Hypothalamus (tissue), 51 donors: ENCODE results near the gene CACNB2.

Experiments used
- DNase-seq, 51 donors: peaks; one replicate each; lab custom pipeline; 2025; lab: John Stamatoyannopoulos, UW

The CACNB2 gene

DNA sequence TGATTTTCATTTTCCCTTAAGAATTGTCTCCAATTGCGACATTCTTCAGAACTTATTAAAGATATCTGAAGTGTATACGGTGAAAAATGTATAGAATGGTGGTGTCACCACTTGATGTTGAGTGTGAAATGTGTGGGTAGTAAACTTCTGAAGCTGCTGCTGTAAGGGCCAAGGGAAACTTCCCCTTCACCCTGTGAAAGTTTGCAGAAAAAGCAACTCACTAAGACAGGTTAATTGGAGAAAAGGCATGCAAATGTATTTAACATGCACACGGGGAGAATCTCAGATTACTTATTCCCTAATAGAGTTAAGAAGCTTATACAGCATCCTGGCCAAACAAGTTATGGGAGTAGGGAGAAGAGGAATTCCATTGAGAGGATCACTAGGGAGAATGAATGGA is 338.1 kb downstream of the CACNB2 start:
- no peak for DNase-seq

DNA sequence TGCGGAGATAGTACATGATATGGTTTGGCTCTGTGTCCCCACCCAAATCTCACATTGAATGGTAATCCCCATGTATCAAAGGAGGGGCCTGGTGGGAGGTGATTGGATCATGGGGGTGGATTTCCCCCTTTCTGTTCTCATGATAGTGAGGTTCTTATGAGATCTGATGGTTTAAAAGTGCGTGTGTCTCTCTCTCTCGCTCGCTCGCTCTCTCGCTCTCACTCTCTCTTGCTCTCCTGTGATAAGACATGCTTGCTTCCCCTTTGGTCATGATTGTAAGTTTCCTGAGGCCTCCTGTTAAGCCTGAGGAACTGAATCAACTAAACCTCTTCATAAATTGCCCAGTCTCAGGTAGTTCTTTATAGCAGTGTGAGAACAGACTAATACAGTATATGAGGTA is 339.3 kb downstream of the CACNB2 start:
- no peak for DNase-seq

DNA sequence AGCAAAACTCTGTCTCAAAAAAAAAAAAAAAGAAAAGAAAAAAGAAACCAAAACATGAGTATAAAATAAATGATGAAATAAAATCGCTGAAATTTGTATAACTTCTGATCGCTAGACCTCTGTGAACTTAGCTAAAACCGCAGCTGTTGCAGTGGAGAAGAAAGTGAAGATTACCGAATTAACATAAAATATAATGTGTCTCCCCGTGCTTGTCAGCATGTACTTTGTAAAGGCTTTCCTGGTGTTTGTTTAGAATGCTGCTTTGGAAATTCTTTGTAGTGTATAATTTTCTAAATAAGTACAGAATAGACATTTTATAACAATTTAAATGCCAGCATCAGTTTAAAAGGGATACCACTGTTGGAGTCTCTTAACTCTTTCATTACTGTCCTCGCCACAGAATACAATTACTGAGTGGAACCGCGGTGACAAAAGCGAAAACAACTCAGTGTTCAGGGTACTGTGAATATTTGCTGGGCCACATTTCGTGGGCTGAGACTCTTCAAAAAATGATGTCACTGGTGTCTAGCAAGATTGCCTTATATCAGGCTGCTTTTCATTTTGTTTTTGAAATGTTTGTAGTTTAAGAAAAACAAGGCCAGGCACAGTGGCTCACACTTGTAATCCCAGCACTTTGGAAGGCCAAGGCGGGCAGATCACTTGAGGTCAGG is 343.4 kb downstream of the CACNB2 start:
- DNase-seq, result no peak

DNA sequence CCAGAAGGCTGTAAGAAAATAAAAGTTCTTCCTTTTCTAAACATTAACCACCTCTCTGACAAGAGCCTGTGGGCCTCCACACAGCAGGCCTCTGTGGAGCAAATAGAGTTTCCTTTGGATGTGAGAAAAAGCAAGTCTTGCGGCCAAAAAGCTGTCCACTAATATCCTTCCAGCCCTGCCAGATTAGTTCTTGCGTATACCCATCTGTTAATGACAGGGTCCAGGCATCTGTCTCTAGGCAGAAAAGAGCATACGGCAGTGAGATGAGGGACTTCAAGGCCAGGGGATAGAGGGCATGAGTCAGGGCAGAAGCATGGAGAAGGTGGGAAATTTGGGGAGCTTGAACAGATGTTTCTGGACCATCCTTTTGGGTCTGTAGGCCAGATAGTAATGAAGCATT is 346.2 kb downstream of the CACNB2 start:
- DNase-seq, result no peak

DNA sequence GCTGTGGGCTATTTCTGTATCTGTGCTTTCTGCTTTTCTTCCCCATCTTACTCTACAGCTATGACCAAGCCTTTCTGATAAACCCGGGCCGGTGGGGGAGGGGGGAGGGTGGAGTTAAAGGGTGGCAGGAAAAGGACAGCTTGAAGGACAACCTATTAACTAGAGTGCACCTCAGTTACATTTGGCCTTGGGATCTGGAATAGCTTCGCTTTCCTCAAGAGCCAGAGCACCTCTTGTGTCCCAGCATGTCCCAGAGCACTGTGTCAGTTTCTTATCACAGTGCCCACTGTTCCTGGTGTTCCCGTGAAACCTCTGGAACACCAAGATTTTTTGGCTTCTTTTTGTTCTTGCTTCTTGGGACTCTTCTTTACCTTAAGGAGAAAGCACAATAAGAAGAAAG is 350.5 kb downstream of the CACNB2 start:
- DNase-seq, result no peak

DNA sequence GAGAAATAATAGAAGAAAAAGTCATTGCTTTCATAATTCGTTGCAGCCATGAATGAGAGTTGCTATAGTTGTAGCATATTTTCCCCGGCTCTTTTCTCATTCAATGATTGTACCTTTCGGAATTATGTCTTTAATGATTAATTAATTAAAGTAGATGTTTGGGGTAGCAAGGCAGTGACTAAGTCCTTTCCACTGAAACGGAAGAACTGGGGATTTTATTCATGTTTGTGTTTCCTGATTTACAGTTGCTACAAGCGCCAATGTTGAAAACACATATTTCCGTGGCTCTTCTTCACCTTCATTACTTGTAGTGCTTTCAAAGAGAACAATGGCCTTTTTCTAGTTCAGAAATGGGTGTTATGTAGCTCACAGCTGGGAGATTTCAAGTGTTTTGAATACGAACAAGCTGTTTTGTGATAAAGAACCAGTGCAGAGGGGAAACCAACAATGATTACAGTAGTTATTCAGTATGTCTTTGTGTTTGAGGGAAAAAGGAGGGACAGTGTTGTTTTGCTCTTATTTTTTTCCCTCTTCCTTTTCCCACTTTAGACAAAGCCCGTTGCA is 357.7 kb downstream of the CACNB2 start:
- DNase-seq, result no peak

DNA sequence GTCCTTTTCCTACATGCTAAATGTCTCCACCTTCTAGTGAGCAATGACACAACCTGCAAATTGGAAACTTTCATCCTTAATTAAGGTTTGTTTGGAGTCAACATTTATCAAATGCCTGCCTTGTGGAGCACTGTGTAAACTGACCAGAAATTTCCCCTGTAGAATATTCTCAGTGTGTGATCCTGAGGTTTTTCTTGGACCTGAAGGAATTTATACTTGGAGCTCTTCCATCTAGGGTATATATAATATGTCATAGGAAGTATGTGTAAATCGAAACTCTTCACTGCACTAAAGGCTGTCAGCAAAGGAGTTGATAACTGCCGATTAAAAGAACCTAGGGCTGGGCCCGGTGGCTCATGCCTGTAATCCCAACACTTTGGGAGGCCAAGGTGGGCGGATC is 358.8 kb downstream of the CACNB2 start:
- no peak for DNase-seq

DNA sequence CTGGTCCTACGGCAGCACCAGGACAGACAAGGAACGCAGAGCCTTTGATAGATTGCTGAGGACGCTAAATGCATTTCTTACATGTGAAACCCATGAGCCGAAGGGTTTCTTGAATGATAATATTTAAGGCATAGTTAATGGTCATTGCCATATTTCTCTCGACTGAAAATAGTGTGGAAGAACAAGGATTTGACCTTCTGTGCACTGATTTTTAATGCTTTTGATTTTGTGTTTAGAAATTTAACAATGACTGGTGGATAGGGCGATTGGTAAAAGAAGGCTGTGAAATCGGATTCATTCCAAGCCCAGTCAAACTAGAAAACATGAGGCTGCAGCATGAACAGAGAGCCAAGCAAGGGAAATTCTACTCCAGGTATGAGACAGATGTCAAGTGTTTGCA is 360.4 kb downstream of the CACNB2 start:
- DNase-seq, result no peak

DNA sequence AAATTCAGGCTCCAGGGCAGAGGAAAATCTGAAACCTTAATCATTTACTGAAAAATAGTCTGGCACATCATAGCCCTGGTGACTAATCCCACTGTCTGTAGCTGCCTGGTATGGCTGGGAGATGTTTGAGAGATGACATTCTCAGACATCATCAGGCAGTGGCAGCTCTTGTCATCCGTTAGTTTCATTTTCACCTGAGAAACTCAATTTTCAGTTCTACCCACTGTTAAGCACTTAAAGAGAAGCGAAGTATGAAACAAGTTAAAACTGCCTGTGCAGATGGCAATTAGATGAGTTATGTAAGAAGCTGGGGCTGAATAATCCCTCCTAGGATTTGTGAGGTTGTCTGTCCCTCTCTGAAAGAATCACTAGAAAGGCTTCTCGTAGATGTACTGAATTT is 361.0 kb downstream of the CACNB2 start:
- peak in 1 of 51 donors; percentile 11 for DNase-seq

DNA sequence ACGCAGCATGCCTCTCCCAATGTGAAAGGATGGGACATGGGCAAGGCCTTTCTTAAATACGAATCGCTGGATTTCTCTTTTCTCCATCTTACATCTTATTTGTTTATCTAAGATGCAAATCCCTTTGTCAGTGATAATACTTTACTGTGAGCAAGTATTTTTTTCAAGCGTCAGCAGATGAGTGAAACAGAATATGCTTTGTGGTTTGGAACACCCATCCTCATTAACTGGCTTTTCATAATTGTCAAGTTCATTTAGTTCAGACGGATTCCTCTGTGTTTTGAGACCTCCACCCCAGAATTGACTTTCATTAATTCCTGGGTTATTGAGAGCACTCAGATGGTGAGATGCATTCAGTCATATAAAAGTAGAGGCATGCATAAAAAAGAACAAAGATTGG is 361.4 kb downstream of the CACNB2 start:
- DNase-seq, result no peak

DNA sequence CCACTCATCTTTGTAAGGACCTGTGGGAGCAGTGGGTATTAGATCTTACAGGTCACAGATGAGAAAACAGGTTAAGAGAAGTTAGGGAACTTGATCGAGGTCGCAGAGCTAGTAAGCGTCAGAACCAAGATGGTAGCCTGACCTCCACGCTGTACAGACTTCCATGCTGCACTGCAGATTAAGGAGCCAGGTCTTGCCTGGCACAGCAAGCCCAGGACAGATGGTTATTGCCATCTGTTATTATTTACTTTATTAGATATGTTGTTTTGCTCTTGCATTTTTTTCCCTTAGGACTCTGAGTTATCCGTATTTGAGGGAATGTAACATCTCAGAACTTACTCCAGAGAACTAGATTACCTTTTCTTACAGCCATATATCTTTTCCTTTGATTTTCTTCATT is 363.9 kb downstream of the CACNB2 start:
- DNase-seq, result no peak

DNA sequence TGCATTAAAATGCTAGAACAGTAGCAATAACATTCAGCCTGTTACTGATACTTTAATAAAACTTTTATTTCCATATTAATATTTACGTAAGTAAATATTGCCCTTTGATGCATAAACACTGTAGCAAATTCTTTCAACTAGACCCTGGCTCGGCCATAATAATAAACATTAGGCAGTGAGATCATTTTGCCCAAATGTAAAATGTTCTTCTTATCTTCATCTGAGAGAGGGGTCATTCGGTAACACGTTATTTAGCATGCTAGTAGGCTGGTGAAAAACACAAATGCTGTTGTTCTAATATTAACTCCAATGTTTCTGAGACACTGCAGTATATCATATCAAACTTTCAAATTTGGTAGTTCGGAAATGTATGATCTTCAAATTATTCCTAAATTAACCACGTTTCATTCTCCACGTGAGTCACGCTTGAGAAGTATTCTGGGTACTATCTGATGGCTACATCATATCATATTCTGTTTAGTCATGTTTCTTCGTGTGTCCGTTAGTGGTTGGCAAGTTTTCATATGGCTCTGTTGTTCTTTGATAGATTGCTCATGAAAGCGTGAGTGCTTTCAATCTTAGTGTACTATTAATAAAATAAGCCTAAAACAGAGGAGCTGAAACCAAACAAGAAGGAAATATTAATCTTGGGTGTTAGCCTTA is 365.4 kb downstream of the CACNB2 start:
- no peak for DNase-seq

DNA sequence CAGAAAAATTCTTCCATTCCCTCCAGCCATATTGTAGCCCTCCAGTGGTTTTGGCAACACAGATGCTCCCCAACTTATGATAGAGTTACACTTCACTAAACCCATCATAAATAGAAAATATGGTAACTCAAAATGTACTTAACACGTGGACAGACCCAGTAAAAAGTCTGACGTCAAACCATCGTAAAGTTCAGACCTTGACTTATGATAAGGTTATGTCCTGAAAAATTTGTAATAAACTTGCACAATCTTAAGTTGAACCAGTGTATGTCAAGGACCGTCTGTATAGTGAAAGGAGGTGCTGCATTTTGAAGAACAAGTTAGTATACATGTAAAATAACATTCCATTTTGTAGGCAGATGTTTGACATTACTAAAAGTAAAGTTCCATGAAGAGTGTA is 368.4 kb downstream of the CACNB2 start:
- DNase-seq, result no peak

DNA sequence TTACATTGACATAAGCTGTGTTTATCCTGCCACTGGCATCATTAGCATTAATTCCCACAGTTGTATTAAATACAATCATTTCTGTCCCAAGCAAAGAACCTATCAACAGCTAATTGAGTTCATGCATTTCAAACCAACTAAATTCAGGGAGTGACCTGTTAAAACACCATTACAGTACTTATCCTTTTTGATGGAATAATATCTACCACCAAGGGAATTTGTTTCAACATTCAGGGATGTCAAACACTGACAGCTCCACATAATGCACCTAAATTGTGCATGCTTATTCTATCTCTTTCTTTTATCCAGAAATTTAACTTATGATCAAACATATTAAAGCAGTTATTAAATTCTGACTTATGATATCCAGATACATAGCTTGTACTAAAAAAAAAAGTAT is 374.3 kb downstream of the CACNB2 start:
- DNase-seq, result no peak

DNA sequence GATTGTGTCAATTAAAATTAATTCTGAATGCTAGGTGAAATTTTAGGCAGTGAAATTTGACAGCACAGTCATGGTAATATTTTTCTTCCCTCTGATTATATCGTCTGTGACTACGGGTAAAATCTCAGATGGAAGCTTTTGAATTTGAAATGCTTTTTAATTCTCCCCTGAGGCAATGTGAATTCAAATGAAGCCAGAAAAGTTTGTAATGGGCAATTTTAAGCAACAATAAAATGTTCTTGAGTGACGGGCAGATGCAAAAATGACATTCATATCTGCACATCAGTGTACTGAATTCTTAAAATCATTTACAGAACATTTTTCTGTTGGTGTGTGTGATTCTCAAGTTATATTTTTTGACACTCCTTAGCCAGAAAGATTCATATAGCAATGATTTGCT is 376.6 kb downstream of the CACNB2 start:
- no peak for DNase-seq

DNA sequence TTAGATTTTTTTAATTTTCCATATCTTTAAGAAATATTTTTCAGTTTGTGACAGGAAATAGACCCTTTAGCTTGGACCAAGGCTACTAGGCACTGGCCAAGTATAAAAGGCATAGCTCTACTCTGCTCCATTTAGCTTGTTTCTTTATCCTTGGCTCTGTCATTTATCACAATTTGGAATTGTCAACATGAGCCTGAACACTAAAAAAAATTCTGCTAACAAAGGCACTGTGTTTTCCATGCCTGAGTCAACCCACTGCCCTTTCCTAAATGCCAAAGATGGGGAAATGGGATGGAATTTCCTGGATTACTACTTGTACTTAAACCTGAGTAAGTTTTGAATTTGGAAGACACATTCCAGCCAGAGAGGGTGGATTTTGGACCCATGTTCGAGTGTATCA is 382.8 kb downstream of the CACNB2 start:
- DNase-seq, result no peak

DNA sequence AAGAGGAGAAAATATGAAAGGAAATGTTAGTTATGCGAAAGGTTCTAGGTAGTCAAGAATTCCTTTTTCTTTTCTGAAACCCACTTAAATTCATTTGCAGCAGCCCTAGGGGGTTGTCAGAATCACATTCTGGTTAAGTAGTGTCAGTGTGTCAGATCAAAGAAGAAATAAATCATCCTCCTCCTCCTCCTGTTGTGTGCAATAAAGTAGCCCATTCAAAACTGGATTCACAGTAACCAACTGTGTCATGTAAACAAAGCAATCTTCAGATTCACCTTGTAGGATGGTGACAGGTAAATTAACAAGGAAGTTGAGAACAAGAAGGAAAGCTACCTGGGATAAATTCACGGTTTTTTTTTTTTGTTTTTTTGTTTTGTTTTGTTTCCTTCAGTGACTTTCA is 383.6 kb downstream of the CACNB2 start:
- no peak for DNase-seq

DNA sequence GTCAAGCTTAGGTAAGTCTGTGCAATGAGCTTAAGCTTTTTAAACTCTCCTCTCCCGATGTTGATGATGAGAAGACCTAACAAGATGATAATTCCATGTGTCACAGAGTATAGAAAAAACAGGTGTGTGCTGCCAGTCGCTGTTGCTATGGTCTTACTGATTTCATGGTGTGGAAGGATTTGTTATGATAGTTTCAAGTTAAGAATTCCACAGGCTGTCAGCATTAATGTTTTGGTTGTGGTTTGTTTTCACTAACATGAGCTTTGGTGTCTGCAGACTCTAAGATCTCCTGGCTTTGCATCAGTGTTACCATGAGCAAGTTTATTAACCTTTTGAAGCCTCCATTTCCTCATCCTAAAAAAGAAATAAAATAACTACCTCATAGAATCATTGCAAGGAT is 387.5 kb downstream of the CACNB2 start:
- no peak for DNase-seq

DNA sequence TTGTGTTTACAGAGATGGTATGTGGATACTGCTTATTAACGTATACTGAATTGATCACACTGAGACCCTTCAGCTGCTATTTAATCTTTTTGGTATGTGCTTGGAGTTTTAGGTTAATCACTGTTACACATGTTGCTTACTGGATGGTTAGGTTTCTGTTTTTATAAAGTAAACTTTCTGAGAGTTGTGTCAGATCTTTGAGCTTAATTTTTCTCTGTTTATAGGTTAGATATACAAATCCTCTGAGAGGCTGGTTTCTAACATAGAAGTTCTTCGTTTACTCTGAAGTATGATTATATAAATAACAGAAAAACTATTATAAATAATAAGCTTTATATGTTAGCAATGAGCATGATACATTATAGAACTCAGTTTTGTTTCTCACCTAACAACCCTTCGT is 388.1 kb downstream of the CACNB2 start:
- no peak for DNase-seq

DNA sequence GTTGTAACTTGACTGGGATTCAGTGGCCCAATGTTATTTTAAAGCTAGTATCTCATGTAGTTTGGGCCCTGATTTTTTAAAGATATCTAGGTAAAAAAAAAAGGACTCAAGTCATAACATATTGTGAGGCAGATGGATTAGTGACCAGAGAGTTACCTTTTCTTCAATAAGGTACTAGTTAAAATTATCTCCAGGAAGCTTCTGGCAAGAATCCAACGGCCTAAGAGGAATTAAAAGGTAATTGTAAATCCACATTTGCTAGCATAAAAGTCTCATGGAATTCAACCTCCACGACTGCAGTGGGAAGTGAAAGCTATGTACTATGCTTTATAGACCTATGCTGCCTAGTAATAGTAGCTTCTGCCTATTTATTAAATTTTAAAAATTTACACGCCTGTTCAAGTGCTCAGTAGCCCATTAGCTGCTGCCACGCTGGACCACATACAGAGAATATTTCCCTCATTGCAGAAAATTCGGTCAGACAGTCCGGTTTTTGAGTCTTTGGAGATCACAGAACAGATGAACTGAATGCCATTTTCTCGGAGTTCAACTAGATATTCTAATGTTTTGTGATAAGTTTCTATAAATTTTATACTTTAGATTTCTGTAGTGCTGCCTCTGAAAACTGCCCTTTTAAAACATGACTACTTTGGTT is 392.8 kb downstream of the CACNB2 start:
- no peak for DNase-seq

DNA sequence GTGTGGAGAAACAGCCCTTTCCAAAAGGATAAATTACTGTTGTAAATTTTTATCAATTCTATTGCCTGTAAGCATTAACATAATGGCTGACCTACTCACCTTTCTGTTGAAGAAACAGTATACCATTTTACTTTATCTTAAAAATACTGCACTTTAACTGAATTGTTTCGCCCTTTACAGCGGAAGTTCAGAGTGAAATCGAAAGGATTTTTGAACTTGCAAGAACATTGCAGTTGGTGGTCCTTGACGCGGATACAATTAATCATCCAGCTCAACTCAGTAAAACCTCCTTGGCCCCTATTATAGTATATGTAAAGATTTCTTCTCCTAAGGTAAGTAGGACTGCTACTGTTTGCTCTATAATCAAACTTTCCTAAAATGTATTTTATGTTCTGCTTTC is 393.7 kb downstream of the CACNB2 start:
- DNase-seq, result no peak

DNA sequence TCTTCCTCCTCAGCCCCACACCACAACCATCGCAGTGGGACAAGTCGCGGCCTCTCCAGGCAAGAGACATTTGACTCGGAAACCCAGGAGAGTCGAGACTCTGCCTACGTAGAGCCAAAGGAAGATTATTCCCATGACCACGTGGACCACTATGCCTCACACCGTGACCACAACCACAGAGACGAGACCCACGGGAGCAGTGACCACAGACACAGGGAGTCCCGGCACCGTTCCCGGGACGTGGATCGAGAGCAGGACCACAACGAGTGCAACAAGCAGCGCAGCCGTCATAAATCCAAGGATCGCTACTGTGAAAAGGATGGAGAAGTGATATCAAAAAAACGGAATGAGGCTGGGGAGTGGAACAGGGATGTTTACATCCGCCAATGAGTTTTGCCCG is 399.1 kb downstream of the CACNB2 start:
- no peak for DNase-seq
